ENCODE measurements around the gene ZNF583.

ZNF583 gene

DNA sequence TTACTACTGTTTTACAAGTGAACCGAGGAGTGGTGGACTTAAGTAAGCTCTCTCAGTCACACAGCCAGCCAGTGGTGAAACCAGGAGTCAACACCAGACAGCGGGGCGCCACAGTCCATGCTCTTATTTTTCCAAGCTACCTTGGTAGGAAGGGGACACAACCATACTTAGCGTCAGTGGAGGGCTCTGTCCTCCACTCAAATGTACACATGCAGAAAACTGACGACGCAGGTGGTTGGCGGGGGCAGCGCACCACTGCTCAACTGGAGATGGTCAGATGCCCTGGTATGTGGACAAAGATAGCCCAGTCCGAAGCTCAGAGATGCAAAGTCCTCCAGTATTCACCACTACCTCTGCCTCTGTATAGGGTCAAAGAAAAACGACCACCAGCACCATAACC is 72.0 kb downstream of the ZNF583 start:
- no peak for DNase-seq
